ENCODE data around the gene ACSL3.

ACSL3 gene

GRCh38 chr2:222939208-222939856, 78.5 kb downstream of the ACSL3 start:
- H3K27ac ChIP-seq = no peak overlapping the region
- H3K27me3 ChIP-seq = no peaks in the 10 kb centered on the region
- TF ChIP-seq CTCF (IDR thresholded peaks at IDR 0.05) = peak; percentile 63
- no peaks in the 10 kb centered on the region for H3K9me3 ChIP-seq
- no peak overlapping the region for H3K4me3 ChIP-seq (ENCODE audit: low read depth in 1 of 2, low read length in 1 of 2)
- H3K4me1 ChIP-seq (ENCODE audit: control insufficient read depth in 1 of 2, insufficient read depth in 1 of 2, low read depth in 1 of 2, low read length in 1 of 2) = no peaks in the 10 kb centered on the region
- H3K36me3 ChIP-seq = peaks cover 37% of the 10 kb centered on the region

- Histone ChIP-seq H3K4me3 (ENCODE audit: low read depth in 1 of 2, low read length in 1 of 2) (no peak overlapping the region), H3K27me3 (no peaks in the 10 kb centered on the region), H3K36me3 (peaks cover 31% of the 10 kb centered on the region), H3K4me1 (ENCODE audit: control insufficient read depth in 1 of 2, insufficient read depth in 1 of 2, low read depth in 1 of 2, low read length in 1 of 2) (no peaks in the 10 kb centered on the region), H3K27ac (no peak overlapping the region), H3K9me3 (no peaks in the 10 kb centered on the region)
- no peak for TF ChIP-seq CTCF (IDR thresholded peaks at IDR 0.05)
Measured at GRCh38 chr2:222939979-222940378, 79.1 kb downstream of the ACSL3 start.

GRCh38 chr2:222941510-222942032, 80.7 kb downstream of the ACSL3 start:
- Histone ChIP-seq H3K4me3 (ENCODE audit: low read depth in 1 of 2, low read length in 1 of 2) (no peak overlapping the region), H3K4me1 (ENCODE audit: control insufficient read depth in 1 of 2, insufficient read depth in 1 of 2, low read depth in 1 of 2, low read length in 1 of 2) (no peaks in the 10 kb centered on the region), H3K9me3 (no peaks in the 10 kb centered on the region), H3K27me3 (no peaks in the 10 kb centered on the region), H3K27ac (no peak overlapping the region), H3K36me3 (peaks cover 18% of the 10 kb centered on the region)
- no peak for TF ChIP-seq CTCF (IDR thresholded peaks at IDR 0.05)

- Histone ChIP-seq H3K9me3 (no peaks in the 10 kb centered on the region), H3K36me3 (peaks cover 12% of the 10 kb centered on the region), H3K27ac (no peak overlapping the region), H3K27me3 (no peaks in the 10 kb centered on the region), H3K4me1 (ENCODE audit: control insufficient read depth in 1 of 2, insufficient read depth in 1 of 2, low read depth in 1 of 2, low read length in 1 of 2) (no peaks in the 10 kb centered on the region), H3K4me3 (ENCODE audit: low read depth in 1 of 2, low read length in 1 of 2) (no peak overlapping the region)
- no peak for TF ChIP-seq CTCF (IDR thresholded peaks at IDR 0.05)
Measured at GRCh38 chr2:222942561-222942960, 81.7 kb downstream of the ACSL3 start.

- no peak overlapping the region for H3K4me3 ChIP-seq (ENCODE audit: low read depth in 1 of 2, low read length in 1 of 2)
- no peaks in the 10 kb centered on the region for H3K4me1 ChIP-seq (ENCODE audit: control insufficient read depth in 1 of 2, insufficient read depth in 1 of 2, low read depth in 1 of 2, low read length in 1 of 2)
- H3K27ac ChIP-seq = no peak overlapping the region
- H3K27me3 ChIP-seq = no peaks in the 10 kb centered on the region
- TF ChIP-seq CTCF (IDR thresholded peaks at IDR 0.05) = no peak
- peaks cover 12% of the 10 kb centered on the region for H3K36me3 ChIP-seq
- H3K9me3 ChIP-seq = no peaks in the 10 kb centered on the region
Measured at GRCh38 chr2:222942977-222943376, 82.1 kb downstream of the ACSL3 start.

Measured in neutrophil (primary cell).